Adrenal gland (tissue), 5 donors: ENCODE results near the gene RNF215.

Experiments
- POLR2A ChIP-seq, 2 donors: fragments of 450-650 bp; IDR thresholded peaks; one replicate each; pipeline ENCODE4 v1.6.1; 2017; ENCODE audit warnings: antibody characterized with exemption in 2 of 2, mild to moderate bottlenecking in 2 of 2, moderate library complexity in 1 of 2
- TF ChIP-seq, protein P1 (sequence below), 6 experiments: fragments of 450-650 bp in 4 of 6; fragments of 200-600 bp in 2 of 6; sonication (generic) in 1 of 6; IDR thresholded peaks; 1 replicate in 5 of 6; 2 replicates in 1 of 6; pipeline versions ENCODE4 v1.5.1 to v1.8.0; 2016 to 2021; ENCODE audit warnings: antibody characterized with exemption in 6 of 6, mild to moderate bottlenecking in 2 of 6, moderate library complexity in 1 of 6
- donor health status: DM: no; HTN: no; CAD: no.

DNA sequence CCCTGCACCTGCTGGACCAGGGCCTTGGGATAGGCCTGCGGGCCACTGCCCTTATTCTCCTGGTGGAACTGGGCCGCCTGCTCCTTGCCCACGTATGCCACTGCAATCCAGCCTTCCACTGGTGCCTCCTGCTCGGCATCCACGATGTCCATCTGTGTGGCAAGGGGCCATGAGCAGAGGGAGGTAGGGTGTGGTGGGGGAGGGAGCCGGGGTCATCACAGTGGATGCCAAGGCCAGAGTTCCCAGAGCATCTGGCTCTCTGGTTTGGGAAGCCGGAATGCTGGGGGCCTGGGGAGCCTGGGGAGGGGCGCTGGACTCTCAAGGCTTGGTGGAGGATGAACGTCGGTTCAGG, 627 bp downstream of the RNF215 start:
- TF ChIP-seq, protein P1, sequence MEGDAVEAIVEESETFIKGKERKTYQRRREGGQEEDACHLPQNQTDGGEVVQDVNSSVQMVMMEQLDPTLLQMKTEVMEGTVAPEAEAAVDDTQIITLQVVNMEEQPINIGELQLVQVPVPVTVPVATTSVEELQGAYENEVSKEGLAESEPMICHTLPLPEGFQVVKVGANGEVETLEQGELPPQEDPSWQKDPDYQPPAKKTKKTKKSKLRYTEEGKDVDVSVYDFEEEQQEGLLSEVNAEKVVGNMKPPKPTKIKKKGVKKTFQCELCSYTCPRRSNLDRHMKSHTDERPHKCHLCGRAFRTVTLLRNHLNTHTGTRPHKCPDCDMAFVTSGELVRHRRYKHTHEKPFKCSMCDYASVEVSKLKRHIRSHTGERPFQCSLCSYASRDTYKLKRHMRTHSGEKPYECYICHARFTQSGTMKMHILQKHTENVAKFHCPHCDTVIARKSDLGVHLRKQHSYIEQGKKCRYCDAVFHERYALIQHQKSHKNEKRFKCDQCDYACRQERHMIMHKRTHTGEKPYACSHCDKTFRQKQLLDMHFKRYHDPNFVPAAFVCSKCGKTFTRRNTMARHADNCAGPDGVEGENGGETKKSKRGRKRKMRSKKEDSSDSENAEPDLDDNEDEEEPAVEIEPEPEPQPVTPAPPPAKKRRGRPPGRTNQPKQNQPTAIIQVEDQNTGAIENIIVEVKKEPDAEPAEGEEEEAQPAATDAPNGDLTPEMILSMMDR (IDR thresholded peaks at IDR 0.05) = peak in 1 of 6 experiments; percentile 14
- TF ChIP-seq POLR2A (IDR thresholded peaks at IDR 0.05) = no peak
